Suppressor macrophage treated with lipopolysaccharide for 4 hours (primary cell): ENCODE measurements around the gene HHIPL1.

Source experiments
- DNase-seq: peaks from one replicate; pipeline ENCODE4 v3.0.0-alpha.2; 2020

HHIPL1 gene

DNA sequence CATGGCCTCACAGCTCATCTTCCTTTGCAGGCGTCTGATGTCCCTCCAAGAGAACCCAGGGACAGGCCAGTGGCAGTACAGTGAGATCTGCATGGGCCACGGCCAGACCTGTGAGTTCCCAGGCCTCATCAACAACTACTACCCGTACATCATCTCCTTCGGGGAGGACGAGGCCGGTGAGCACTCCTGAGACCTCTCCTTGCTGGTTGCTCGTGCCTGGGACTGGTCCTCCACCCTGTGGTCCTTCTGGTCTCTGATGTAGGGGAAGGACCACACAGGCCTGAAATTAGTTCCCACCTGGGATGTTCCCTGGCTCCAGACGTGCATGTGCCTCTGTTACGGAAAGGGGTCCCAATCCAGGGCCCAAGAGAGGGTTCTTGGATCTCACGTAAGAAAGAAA, 17.9 kb downstream of the HHIPL1 start:
- no peak for DNase-seq

DNA sequence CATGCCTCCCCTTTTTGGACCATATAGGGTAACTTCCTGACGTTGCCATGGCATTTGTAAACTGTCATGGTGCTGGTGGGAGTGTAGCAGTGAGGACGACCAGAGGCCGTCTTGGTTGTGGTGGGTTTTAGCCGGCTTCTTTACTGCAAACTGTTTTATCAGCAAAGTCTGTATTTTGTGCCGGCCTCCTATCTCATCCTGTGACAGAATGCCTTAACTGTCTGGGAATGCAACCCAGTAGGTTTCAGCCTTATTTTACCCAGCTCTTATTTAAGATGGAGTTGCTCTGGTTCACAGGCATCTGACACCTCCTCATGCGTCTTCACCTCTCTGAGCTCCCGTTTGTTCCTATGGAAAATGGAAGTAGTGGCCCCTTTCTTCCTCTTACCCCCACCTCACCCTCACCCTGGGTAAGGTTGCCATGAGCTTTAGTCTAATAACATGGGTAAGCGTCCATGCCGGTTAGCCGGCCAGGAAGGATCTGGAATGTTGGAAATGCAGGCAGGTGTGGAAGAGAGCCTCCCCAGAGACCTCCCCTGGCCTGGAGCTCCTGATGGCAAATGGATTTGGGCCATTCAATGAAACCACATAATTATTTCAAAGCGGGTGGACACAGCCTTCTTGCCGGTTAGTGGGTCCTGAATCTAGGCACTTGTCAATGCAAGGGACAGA, 18.6 kb downstream of the HHIPL1 start:
- DNase-seq = no peak

DNA sequence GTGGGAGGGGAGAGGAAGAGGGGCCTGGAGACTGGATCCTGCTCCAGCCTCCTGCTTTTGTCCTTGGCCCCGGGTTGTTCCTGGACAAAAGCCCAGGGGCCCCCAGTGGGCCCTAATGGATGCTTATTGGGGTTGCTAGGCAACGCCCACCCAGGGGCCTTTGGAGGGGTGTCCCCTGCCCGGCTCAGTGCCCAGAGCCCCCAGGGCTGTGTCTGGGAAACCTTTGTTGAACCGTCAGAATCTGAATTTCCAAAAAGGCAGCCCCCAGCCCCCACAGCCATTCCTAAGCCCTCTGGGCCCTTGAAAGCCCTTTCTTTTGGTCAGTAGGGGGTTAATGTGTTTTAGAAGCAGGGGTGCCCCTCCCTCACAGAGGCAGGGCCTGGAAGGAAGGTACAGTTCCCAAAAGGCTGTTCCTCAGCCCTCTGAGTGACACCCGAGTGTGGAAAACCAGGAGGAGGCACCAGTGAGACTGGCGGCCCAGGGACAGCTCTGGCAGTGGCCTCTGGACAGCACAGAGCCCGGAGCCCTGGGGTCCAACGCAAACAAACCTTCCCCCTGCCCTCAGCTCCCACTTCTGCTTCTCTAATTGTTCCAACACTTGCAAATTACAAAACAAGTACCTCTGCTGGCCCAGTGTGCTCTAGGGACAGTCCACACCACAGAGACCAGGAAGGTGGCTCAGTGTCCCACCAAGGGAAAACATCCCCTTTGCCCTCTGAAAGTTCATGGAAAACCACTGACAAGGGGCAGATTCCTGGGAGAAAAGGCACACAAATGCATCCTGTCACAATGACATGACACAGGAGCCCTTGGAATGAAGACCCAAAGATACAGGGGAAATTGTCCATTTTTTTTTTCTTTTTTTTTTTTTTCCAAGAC, 19.4 kb downstream of the HHIPL1 start:
- no peak for DNase-seq

DNA sequence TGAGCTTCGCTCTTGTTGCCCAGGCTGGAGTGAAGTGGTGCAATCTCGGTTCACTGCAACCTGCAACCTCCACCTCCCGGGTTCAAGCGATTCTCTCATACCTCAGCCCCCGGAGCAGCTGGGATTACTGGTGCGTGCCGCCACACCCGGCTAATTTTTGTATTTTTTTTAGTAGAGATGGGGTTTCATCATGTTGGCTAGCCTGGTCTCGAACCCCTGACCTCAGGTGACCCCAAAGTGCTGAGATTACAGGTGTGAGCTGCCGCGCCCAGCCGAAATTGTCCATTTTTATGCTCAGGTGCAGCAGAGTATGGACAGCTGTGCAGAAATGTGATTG, 20.0 kb downstream of the HHIPL1 start:
- DNase-seq = no peak

DNA sequence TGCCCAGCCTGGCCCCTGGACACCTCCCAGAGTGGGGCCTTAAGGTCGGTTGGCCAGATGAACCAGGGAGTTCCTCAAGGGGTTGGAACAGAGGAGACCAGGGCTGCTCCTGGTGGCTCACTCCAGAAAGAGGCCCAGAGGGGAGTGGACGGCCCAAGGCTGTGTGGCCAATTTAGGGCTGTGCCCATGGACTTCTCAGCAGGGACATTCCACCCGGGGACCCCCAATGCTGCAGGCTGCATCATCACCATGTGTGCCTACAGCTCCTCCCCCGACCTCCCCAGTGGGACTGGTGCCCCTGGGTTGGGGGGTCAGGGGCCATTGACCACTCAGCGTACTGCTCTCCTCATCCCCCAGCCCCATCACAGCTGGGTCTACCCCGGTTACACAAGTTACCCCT, 21.6 kb downstream of the HHIPL1 start:
- no peak for DNase-seq

DNA sequence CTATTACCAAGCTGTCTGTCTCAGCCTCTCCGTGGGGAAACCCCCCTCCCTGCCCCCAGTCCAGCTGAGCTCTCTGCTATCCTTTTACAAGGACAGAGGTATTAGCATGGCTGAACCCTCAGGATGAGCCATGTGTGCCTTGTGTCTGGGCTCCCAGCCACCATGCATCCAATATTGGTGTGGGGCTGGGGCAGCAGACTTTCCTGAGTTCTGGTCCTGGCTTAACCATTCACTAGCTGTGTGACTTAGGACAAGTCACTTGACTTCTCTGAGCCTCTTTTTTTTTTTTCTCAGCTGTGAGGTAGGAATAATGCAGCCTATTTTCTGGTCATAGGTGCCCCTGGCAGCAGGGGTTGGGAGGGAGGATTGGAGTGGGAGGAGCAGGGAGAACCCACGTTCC, 22.1 kb downstream of the HHIPL1 start:
- no peak for DNase-seq

DNA sequence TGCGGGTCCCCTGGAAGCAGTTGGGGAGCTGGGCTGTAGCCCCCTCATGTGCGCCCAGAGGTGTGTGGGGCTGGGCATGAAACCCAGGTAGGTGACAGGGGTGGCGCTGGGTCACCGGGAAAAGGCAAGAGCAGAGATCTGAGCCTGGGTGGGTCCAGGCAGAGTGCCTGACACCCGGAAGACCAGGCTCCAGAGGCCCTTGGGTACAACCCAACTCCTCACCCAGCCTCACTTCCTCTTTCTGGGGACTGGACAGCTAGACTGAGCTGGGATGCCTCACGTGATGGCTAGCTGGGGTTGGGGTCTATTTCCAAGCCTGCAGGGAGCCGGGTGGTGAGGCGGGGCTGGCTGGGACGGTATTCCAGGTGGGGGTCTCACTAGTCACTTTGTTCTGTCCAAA, 22.9 kb downstream of the HHIPL1 start:
- DNase-seq = peak; percentile 33

DNA sequence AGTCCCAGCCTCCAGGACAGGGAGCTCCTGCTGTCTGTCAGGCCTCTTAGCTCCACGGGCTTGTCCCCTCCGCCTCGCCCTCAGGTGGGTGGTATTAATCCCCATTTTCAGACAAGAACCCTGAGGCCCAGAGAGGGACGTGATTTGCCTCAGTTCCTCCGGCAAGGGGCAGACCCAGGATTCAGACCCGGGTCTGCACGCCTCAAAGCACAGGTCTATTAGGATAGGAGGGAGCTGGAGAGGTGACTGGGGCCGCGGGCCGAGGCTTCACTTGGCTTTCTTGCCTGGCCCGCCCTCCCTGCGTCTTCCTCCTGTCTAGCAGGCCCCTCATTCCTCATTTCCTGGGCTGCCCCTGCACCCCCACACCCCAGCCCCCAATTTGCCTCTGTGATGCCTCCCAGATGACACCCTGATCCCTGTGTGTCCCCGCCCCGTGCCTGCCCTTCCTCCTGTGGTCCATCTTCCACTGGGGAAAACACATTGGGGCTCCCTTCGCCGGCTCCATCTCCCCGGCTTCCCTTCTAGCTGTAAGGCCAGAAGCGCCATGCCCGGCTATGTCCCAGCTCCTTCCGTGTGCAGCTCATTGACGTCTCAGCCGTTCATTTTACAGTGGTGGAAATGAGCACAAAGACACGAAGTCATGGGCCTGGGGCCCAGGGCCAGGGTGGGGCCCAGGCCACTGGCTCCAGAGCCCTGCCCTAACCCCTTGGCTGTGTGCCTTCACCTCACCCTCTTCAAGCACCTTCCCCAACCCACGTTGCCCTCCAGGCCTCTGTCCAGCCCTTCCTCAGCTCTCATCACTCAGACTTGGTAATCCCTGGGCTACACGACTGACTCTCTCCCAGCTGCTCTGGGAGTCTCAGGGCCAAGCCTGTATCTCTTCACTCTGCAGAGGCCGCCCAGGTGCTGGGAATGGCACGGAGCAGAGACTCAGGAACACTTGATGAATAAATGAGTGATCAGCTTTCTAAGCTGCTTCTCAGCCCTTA, 23.7 kb downstream of the HHIPL1 start:
- DNase-seq = no peak

DNA sequence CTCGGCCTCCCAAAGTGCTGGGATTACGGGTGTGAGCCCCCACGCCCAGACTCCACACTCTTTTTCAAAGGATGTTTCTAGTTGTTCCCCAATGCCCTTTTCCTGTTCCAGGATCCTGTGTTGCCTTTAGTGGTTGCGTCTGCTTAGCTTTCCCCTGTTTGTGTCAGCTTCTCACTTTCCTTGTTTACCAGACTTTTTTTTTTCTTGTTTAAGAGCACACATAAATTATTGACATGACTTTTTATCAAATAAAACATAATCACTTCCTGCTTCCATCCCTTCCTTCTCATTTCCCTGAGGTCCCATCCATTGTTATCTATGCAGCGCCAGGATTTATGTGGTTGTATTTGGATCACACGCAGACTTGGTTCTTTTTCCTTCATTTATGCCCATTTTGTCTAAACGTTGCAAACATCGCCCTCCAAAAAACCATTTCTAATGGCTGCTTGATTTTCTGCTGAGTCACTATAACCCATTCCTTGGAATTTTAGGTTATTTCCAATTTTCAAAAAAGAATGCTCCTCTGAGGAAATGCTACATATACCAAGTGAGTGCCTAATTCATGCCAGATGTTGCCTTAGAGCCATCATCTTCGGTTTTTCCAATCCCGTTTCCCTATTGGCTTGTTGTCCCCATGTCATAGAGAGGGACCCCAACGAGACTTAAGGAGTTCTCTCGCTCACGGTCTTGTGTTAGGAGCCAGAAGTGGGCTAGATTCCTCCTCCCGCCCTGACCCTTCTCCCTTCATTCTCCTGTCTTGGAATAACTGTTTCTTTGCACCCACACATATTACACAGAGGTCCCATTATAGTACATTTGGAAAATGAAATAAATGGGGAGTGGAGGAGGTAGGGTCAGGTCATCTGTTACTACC, 25.7 kb downstream of the HHIPL1 start:
- DNase-seq = no peak

DNA sequence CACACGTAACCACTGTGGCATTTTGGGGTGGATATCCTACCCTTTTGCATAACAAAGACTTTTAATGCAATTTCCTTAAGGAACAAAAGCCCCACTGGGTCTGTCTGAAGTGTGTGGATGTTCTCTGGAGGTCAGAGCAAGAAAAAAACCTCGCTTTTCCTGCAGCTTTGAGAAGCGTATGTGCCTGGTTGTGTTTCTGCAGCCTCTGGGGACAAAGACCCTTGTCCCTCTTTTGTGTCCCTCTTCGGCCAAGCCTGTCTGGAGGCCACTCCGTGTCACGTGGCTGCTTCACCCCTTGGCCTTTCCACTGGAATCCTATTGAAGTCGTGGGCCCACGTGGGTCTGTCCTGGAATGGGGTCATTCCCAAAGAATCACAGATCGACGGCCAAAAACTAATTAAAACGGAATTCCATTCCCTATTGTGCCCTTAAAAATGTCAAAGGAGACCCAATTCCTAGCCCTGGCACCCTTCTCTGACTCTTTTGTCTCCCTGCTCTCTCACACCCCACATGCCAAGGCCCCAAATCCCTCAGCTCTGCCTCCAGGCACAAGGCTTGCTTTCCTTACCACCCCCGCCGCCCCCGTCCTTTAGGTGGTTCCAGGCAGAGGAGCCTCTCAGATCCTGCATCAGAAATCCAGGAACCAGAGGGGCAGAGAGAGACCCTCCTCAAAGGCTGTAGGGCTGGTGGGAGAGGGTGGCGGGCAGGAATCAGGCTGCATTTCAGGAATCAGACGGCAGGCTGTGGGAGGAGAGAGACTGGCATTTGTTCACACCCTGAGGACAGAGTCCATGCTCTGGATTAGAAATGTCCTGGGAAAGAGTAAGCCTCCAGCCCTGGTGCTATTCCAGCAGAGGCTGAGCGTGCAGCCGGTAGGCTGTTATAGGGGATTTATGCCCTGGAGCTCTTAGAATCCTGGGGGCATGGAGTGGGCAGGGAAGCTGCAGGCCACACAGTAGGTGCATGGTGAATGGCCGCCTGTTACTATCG, 26.6 kb downstream of the HHIPL1 start:
- no peak for DNase-seq

DNA sequence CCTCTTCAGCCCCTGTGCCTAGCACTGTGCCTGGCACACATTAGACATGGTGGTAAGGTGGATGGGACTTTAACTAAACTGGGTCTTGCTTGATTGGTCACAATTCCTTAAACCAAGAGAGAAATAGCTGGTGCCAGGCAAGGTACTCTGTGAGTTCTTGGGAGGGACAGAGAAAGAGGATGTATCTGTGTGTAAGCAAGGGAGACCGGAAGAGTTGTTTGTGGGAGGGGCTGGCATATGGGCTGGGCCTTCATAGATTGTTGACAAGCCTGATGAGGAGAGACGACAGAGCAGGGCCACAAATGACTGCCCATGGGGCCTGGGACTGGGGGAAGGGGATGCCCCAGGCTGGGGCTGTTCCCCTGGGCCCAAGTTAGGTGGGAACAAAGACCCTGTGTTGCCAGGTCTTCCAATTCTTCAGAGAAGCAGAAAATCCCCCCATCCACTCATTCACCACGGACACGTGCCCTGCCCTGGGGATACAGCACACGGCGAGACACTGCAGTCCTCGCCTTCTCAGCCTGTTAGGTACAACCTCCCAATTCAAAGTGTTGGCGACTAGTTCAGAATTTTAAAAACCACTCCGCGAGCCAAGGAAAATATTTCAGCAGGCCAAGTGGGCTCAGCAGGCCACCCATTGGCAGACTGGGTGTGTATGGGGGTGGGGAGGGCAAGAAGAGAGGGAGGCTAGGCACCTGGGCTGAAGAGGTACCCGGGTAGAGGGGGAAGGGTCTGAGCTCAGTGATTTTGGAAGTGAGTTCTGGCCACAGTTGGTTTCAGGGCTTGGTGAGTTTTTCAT, 27.8 kb downstream of the HHIPL1 start:
- DNase-seq = peak; percentile 46

DNA sequence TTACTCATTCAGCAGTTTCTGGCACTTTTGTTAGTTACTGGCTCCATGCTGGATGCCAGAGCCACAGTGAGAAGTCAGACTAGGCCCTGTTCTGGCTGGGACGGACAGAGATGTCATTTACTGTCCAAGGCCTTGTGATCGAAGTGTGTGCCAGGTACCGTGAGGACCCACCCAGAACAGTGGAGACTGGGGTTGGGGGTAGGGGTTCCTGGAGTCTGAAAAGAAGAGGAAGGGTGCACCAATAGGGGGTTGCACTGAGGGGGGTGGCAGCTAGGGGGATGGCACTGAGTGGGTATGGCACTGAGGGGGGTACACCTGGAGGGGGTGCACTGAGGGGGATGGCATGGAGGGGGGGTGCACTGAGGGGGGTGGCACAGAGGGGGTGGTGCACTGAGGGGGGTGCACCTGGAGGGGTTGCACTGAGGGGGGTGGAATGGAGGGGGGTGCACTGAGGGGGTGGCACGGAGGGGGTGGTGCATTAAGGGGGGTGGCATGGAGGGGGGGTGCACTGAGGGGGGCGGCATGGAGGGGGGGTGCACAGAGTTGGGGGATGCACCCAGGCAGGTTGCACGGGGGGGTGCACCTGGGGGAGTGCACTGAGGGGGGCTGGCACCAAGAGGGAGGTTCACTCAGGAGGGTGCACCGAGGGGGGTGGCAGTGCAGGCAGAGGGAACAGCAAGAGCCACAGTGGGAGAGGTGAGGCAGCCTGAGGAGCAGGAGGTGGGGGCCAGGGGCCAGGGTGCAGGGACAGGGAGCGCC, 28.6 kb downstream of the HHIPL1 start:
- no peak for DNase-seq

DNA sequence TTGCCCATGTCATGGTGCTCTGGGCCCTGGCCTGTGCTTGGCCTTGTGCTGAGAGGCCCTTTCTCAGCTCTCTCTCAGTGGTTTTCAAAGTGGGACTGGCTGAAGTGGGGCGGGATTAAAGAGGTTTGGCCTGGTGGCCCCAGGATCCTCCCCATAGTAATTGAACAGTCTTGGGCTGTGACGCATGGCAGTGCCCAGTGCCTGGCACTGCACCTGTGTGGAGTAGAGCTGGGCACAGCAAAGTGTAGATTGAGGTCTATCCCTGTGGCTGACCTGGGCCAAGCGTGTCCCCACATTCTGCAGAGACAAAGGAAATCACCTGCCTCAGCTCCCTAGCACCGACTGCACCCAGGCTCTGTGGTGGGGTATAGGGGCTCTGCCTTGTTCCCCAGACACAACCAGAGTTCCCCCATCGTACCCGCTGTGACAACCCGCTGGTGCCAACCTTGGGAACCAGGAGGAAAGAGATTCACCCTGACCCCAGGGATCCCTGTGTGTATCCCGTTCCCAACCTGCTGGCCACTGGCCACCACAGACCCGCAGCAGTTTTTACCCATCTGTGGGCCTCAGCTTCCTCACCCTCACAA, 29.2 kb downstream of the HHIPL1 start:
- no peak for DNase-seq

DNA sequence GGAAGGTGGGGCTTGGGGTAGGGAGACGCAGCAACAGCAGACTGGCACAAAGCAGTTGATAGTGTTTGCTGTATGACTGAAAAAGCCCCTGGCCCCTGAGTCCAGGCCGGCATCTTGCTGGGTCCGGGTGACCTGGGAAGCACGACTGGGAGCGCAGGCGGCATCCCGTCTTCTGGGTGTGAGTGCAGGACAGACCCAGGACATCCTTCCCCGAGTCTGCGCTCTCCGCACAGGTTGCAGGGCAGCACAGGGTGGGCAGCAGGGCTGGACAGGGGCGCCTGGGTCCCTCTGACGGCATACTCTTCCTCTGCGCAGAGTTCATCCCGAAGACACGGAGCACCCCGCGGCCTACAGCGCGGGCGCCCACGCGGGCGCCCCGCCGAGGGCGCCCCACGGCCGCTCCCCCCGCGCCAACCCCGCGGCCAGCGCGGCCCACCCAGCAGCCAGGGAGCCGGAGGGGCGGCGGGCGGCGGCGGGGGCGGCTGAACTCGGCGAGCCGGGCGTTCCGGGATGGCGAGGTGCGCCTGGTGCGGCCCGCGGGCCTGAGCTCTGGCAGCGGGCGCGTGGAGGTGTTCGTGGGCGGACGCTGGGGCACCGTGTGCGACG, 29.9 kb downstream of the HHIPL1 start:
- no peak for DNase-seq

DNA sequence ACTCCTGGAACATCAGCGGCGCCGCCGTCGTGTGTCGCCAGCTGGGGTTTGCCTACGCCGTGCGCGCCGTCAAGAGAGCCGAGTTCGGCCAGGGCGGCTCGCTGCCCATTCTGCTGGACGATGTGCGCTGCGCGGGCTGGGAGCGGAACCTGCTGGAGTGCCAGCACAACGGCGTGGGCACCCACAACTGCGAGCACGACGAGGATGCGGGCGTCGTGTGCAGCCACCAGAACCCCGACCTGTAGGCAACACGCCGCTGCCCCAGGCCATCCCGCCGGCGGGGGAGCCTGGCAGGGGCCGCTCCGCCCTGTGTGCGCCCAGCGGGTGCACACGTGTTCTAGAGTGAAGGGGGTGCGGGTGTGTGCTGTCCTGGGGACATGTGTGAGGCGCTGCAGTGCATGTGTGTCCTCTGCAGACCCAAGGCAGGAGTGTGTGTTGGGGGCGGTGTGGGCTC, 30.5 kb downstream of the HHIPL1 start:
- no peak for DNase-seq

DNA sequence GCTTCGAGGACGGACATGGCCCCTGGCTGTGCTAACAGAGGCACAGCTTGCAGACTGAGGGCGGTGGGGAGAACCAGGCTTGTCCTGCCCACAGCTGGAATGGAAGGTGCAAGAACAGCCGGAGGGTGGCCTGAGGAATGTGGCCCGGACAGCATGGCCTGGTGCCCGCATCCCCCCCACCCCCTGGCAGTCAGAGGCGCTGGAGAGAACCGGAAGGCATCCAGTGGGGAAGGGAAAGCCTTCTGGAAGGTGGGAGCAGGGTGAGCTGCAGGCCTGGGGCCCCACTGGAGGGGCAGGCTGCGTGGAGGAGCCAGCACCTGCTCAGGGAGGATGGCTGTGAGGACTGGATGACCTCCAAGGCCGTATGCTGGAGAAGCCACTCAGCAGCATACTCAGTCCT, 31.0 kb downstream of the HHIPL1 start:
- no peak for DNase-seq

DNA sequence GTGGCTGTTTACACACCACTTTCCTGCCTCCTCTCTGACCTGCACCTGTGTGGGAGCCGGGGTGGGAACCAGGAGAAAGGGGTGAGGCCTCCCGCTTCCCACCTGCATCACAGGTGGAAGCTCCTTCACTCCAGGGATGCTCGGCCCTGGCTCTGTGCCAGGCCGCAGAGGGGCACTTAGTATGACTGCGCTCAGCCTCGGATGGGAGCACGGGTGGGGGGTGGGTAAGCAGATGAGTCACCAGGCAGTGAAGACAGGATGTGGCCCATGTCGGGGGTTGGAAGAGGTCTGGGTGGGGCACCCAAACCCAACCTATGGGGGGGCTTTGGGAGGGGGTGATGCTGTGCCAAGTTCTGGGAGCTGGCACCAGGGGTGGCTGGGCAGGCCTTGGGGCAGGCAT, 31.7 kb downstream of the HHIPL1 start:
- no peak for DNase-seq
